OCI-LY1 (cell line): ENCODE data around the gene PKIG.

Source experiments
- EZH2 ChIP-seq: fragments of 200-600 bp; sonication (generic), shearing (Covaris generic); IDR thresholded peaks from 2 replicates; pipeline ENCODE4 v1.8.0; 2017; ENCODE audit warnings: borderline replicate concordance, mixed run types, mild to moderate bottlenecking, antibody characterized with exemption, low read length, moderate library complexity, mixed read lengths
- TF ChIP-seq, protein P1 (sequence below): fragments of 200-600 bp; sonication (generic), shearing (Covaris generic); IDR thresholded peaks from 2 replicates; pipeline ENCODE4 v1.5.1; 2017; ENCODE audit warnings: mild to moderate bottlenecking, antibody characterized with exemption, low read length, moderate library complexity, mixed read lengths

DNA sequence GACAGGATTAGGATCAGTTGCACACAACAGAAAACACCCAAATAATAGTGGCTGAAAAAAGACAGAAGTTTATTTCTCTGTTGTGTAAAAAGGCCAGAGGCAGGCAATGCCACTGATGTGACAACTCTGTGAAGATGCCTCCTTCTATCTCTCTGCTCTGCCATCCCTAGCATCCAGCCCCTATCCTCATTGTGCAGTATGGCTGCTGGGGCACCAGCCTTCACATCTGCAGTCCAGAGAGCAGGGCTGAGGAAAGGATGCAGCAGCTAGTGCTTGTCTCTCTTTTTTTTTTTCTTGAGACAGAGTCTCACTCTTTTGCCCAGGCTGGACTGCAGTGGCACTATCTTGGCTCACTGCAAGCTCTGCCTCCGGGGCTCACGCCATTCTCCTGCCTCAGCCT lies 75.5 kb downstream of the PKIG start:
- TF ChIP-seq, protein P1, sequence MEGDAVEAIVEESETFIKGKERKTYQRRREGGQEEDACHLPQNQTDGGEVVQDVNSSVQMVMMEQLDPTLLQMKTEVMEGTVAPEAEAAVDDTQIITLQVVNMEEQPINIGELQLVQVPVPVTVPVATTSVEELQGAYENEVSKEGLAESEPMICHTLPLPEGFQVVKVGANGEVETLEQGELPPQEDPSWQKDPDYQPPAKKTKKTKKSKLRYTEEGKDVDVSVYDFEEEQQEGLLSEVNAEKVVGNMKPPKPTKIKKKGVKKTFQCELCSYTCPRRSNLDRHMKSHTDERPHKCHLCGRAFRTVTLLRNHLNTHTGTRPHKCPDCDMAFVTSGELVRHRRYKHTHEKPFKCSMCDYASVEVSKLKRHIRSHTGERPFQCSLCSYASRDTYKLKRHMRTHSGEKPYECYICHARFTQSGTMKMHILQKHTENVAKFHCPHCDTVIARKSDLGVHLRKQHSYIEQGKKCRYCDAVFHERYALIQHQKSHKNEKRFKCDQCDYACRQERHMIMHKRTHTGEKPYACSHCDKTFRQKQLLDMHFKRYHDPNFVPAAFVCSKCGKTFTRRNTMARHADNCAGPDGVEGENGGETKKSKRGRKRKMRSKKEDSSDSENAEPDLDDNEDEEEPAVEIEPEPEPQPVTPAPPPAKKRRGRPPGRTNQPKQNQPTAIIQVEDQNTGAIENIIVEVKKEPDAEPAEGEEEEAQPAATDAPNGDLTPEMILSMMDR: no peak
- TF ChIP-seq EZH2: no peak
